HG02571 (cell line): ENCODE results near the gene GATB.

Experiments
- ATAC-seq: cut with Tn5 transposase; IDR thresholded peaks from one replicate; pipeline ENCODE4 v1.9.1; 2021; ENCODE audit warnings: mild to moderate bottlenecking, moderate library complexity; ENCODE audit not compliant: unreplicated experiment

GATB gene

DNA sequence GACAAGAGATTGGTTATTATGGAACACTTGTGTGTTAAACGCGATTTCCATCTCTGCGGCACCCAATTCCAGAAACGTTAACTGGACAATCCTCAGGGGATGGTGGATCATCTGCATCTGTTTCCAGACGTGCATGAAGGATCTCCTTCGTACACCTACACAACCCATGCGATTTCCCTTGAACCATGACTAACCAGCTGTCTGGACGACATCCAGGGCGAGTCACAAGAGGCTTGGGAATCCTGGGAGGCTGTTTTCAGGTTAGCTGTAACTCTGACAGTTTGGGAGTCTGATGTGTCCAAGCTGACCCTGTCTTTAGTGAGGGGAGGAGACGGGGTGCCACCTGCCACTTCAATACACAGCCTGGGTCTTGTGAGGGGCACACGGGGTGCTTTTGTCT, 84.5 kb downstream of the GATB start:
- ATAC-seq, result no peak

DNA sequence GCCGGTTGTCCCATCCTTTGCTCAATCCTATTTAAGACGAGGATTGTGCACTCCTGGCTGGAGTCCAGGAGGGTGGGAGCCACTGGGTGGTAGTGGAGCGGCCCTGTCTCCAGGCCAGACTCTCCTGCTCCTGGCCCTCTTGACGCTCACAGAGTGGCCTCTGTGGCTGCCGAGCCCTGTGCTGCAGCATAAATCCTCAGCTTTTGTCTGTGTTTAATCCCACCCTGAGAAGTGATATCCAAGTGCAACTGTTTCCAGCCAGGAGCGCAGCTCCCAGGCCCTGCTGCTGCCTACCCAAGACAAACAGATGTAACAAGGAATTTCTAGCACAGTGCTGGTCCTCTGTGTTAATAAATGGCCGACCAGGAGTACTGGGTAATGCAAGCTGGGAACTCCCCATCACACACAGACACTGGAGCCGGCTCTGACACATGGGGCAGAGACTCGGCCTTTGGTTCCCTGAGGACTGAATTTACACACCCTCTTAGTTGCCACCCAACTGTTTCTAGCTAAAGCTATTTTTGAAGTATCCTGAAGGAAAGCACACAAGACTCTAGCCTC, 85.3 kb downstream of the GATB start:
- ATAC-seq, result no peak

DNA sequence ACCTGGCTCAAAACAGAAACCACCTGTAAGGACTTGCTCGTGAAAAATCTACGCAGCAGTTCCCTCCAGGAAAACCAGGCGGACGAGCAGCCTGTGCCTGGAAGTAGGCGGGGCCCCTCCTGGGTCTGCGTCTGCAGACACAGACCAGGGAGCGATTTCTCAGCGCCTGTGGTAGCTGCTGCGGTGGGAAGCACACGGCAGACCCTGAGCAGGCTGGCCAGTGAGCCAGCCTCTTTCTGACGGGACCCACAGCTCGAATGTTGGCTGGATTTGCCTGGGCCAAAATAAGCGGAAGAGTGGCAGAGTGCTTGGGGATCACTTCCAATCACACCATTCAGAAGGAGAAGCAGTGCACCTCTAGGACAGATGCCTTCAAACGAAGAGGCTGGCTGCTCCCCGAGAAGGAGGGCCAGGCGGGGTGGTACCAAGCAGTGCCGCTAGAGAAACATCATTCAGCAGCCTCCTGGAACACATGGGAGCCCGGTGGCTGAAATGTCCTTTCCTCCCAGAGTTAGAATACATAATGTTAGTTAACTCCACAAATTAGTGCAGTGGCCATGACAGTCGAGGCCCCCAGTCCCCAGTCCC, 85.9 kb downstream of the GATB start:
- ATAC-seq, result no peak

DNA sequence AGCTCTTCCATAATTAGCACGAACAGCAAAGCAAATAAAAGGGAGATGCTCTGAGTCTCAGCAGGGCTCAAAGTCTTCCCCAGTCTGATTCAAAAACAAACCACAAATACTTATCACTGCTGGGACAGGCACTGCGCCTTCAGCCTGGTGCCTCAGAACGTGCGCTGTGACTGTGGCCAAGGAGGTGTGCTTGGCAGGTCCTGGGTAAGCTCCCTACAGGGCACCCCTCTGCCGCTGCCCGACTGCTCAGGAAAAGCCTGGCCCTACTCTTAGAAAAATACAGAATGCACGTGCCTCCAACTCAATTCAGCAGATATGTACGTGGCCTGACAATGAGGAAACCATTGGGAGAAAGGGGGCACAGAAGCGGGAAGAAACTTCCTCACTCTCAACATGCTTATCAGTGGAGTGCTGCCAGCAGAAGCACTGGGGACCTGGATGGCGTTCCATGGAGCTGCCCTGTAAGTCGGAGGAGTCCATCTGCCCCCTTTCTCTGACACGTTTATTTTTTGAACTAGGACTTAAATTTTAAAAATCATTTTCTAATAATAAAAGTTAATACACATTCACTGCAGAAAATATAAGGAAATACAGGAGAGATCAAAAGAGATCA, 86.8 kb downstream of the GATB start:
- no peak for ATAC-seq

DNA sequence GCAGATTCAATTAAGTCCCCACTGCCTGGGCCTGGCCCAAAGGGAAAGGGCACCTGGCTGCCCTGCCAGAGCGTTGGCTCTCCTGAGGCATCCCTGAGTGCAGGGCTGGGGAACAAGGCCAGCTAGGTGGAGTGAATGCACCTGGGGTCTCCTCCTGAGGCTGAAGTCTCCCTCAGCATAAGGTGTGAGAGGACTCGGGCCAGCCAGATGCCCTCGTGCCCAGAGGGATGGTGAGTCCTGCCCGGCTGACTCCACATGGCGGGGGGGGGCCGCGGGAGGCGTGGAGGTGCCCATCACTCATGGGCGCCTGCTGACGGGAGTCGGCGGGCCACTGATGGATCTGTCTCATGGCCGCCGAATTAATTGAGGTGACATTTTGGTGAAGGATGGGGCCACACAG, 87.8 kb downstream of the GATB start:
- no peak for ATAC-seq

DNA sequence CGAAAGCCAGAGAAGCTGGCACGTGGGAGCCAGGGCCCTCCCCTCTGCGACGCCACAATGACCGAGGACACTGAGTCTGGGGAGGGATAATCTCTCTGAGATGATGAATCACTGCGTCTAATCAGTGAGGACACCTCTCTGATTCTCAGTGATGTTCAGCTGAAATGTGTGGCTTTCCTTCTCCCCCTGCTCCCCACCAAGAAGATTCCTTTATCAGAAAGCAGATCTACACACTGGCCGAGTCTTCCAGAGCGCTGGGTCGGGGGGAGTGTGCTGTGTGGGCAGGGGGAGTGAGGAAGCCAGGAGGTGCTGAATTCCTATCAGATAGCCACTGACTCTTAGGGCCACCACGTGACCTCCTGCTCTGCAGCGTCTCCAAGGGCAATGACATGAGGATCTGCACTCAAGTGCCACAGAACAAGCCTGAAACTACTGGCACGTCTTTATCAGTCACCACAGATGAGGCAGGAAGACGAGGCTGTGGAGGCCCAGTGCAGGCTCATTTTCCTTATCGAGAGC, 89.2 kb downstream of the GATB start:
- ATAC-seq, result no peak

DNA sequence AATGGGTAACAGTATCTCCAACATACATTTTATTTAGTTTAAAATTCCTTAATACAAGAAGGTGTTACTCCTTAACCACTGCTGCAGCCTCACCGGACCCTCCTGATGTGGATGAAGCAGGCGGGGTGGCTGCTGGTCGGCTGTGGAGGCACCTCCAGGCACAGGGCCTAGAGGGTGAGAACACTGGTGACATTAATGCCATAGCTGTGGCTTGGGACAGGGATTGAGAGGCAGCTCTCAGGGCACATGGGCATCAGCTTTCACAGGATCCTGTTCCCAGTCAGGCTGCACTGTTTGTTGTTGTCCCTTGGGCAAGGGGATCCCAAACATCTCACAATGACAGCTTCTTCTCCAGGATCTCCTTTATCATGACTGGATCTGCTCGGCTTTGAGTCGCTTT, 90.0 kb downstream of the GATB start:
- no peak for ATAC-seq

DNA sequence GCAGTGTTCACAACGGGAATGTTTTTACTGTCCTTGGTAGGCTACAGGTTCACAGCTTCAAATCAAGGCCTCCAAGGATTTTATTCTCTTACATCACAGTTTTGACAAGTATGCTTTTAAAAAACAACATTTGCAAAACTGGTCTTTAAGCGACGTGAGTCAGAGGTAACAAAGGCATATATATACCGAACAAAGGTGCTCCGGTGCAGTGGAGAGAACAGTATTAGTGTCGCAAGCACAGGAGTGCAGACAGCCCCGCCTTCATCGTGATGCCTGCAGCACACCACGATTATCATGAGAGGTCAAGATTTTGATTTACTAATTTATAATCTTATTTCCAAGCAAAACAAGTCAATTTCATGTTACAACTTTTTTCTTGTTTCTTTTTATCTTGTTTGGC, 90.8 kb downstream of the GATB start:
- ATAC-seq, result no peak

DNA sequence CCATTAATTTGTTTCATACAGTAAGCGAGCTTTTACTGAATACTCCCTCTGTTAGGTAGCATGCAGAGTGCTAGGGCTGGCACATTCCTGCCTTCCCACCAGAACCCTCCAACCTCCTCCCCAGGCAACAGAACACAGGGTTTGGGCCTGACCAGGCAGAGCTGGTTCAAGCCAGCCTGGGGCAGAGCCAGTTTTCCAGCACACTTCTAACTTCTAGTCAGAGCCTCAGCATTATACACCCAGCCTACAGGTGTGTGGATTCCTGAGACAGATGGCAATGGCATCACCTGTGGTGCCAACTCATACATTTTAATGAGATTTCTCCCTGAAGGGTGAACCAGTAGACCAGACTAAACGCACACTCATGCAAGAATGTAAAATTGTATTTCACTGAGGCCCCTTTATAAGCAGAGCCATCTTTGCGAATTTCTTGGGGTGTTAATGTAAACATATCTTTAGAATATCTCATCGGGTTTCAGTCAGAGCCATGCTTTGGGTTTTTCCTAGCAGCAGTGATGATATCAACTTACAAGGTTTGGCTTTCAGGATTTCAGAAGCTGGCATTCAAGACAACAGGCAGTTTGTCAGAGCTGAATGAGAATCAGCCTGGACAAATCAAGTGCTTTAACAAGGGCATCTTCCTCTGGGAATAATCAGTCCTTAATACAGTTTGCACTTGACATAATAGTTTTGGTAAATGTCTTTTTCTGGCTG, 92.0 kb downstream of the GATB start:
- ATAC-seq, result no peak

DNA sequence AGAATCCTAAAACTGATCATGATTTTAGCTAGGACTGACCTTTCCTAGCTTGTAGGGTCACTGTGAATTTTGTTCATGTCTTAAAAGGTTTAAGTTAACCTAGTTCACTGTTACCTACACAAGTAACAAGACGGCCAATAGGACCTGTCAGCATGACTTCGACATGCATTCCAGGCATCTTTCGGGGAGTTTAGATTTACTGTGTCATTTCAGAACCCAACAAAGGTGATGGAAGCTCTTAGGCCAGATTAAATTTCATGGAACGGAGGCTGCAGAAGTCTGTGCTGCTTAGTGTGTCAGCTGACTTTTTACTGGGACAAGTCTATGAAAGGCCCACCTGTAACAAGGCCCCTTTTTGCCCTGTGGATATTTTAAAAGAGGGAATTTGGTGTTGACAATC, 93.1 kb downstream of the GATB start:
- ATAC-seq, result no peak

DNA sequence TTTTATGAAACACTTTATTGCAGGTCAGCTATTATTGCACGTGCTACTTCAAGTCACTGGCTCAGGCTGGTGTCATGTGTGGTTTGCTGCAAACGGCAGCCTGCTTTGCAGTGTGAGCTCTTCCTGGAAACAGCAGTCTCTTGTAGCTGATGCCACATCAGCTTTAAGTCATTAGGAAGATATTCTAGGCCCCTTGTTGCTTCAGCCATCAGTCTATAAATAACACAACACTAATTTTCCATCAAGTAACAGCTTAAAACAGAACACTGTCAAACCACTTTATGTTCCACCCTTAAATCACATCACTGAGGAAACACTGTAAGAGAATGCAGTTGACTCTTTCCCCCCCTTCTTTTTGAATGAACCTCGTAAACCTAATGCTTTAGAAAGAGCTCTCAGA, 93.8 kb downstream of the GATB start:
- ATAC-seq, result no peak

DNA sequence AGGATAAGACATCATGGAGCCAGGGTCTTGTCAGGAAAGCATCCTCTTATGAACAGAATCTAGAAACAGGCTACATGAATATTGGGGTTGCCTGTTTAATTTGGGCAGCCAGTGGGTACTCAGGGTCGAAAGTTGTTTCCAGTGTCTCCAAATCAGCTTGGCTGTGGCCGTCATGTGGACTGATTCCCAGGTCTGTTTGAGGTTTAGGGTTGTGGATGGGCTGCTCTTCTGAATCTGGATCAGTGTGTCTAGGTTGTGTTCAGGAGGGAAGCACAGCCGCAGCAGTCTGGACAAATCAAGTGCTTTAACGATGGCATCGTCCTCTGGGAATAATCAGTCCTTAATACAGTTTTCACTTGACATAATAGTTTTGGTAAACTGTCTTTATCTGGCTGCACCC, 94.3 kb downstream of the GATB start:
- ATAC-seq, result no peak

DNA sequence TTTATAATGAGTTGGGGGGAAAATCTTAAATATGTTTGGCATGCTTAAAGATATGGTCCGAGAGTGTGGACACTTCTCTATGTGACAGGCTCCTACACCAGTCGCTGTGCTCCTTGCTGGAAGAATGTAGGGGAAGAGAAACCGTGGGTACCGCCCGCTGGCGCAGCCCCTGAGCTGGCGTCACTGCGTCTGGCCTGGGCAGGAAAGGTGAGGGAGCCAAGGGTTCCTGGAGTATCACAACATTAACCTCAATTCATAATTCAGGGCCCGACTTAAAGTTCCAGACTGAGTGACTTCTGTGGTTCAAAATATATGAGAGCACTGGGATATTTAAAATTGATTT, 95.1 kb downstream of the GATB start:
- ATAC-seq, result no peak

DNA sequence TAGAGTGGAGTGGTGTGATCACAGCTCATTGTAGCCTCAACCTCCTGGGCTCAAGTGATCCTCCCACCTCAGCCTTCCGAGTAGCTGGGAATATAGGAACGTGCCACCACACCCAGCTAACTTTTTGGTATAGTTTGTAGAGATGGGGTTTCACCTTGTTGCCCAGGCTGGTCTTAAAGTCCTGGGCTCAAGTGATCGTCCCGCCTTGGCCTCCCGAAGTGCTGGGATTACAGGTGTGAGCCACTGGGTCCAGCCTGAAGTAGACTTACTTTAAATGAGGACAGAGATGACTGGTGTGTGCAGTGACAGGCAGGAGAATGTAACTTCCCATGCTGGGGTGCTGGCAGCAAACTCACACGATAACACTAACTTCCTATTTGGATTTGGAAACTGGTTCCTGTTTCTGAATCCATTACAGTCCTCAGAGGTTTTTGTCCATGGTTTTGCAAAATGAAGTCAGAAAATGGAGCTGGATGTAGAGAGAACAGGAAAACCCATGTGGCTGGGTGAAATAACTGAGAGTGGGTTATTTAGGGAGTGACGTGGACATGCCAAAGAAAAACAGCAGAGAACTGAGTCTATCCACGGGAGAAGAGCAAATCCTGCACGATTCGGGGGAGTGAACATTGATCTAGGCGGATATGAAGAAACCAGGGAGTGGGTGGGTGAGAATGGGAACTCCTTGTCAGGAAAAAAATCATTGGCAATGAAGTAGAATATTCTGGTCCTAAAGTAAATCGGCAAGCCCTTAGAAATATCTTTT, 95.6 kb downstream of the GATB start:
- ATAC-seq, result no peak

DNA sequence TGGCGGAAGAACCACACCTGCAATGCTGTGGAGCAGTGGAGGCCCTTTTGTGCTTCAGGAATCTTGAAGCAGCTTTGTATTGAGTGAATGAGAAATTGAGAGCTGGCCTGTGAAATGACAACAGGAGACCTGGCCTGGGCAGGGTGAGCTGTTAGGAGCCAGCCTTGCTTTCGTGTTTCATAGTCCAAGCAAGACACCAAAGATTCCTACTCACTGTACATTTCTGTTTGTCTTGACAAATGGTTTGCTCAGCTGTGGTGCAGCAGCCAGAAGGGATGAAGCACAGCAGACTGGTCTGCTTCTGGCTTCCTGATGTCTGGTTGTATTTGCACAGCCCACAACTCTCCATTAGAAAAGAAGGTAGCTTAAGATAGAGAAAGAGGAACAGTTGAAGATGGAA, 96.5 kb downstream of the GATB start:
- ATAC-seq, result no peak

DNA sequence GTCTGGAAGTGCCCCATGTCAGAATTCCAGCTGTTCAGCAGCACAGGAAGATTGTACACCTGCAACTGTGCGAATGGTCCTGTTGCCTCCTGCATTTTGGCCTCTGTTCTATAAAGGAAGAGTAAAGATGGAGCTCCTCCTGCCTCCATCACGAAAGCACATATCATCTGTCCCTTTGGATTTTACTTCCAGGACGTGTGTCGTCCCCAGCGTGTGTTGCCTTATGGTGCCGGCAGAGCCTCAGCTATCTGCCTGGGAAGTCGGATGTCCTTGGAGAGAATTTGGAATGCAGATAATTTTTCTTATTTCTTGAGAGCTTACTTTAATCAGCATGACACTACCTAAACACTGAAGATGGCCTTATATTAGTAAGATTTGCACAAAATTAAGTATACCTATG, 97.7 kb downstream of the GATB start:
- ATAC-seq, result no peak

DNA sequence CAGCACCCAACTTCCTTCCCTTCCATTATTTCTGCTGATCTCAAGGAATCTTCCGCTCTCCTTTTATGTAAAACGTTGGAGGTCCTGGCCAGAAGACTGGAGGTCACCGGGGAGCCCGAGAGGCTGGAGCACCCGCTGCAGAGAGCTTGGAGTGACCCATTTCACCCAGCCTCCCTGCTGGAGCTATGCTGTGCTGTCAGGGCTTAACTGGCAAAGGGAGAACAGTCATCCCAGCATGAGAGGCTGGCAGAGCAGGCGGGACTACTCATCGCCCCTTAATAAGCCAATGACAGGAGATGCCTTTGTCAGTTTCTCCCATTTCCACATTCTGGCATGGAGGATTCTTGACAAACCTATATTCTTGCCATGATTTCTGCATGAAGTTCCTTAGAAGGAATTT, 98.9 kb downstream of the GATB start:
- ATAC-seq, result no peak

DNA sequence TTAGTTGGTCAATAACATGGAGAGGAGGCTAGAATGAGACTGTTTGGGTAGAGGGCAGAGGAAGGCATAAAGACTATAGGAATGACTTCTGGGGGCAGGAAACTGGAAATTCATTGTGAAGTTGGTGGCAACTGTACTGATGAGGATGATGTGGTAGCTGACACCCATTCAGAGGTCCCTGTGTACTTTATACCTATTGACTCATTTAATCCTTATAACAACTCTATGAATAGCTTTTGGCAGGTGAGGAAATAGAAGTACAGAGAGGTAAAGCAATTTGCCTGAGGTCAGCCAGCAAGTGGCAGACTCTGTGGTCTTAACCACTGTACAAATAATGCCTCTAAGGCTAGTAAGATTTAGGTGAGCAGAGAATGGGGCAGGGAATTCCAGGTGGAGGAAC, 100.1 kb downstream of the GATB start:
- no peak for ATAC-seq

DNA sequence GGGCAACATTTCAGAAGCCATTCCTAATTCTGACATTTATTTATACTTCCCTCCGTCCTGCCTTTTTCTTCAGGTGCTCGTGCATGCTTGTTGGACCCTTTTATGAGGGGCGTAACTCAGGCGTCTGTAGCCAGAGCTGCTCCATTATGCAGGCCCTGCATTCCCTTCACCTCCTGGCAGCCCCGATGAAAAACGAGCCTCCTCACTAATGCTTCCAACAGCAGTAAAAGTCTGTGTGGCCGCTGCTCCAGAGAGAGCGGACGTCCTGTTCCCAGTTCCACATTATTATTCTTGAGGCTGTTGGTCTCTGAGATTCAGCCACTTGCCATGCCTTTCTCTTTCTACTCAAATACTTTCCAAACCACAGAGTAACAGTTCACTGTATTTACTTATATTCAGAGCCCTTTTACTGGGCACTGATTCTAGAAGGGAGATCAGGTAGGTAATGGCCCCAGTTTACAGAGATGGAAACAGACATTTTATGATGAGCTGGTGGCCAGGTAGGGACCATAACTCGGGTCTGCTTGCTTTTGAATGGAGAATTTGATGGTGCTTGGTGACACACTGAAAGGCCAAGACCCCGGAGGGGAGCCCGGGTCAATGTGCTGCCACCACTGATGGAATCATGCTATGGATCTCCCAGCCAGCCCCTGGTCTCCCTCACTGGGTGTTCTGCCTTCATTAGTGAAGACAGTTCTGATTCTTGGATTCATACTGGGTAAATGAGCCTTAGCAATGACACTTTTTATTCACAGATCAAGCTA, 101.0 kb downstream of the GATB start:
- no peak for ATAC-seq

DNA sequence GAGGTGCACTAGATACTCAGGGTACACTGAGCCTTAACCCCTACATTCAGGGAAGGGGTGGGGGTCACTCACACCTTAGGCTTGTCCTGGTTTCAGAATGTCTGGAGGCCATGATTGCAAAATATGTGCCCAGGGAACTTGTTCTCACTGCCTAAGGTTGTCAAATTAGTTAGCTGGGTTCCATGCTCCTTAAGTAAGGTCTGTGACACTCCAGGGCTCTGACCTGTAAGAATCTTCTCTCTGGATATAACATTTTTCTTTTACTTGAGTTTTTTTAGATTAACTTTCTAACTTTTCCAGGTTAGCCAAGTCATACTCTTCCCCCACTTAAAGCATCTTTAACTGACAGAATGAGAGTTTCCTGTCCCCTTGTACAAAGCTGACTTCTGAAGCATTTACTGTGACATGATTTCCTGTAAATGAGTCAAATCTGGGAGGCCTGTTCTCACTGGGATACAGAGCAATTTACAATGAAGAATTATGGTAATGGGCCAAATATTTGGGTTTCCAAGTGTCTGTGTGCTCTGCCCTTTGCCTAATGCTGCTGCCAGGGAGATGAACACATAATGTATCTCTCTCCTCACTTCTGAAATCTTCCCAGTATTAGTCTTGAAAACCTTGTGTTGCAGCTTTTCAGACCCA, 101.7 kb downstream of the GATB start:
- ATAC-seq, result no peak
